Epithelial cell of esophagus (primary cell): ENCODE data around the gene CCDC127.
A peak's percentile ranks its signal among the peaks of the same experiment; 100 is the strongest.
"Not testable (repeated sequence)": the region's sequence is repeated elsewhere in the genome, so short reads cannot be mapped to it uniquely, and the experiment has no call there.

Source experiments
- DNase-seq: peaks from one replicate; pipeline ENCODE4 v3.0.0; 2010; ENCODE audit warnings: low read depth
- H3K4me3 ChIP-seq: 2 replicates; pipeline ENCODE4 v1.5.1; 2011; ENCODE audit warnings: mild to moderate bottlenecking, low read length, control low read depth
- TF ChIP-seq, protein P1 (sequence below): IDR thresholded peaks from 2 replicates; pipeline ENCODE4 v1.5.1; 2011; ENCODE audit warnings: low read depth, mild to moderate bottlenecking, low read length, control low read depth, inconsistent platforms; ENCODE audit not compliant: insufficient read depth; ENCODE audit errors: missing control alignments

The CCDC127 gene

GRCh38 chr5:217494-218456, at the start of gene CCDC127, which contains the start of gene SDHA:
TSS of gene CCDC127 (minus strand) at chr5:218153. CDS start at chr5:216849, 1,304 bp downstream.
TSS of gene SDHA (plus strand) at chr5:218320. CDS start at chr5:218356, 36 bp downstream.
- peak; percentile 87 for DNase-seq
- TF ChIP-seq, protein P1, sequence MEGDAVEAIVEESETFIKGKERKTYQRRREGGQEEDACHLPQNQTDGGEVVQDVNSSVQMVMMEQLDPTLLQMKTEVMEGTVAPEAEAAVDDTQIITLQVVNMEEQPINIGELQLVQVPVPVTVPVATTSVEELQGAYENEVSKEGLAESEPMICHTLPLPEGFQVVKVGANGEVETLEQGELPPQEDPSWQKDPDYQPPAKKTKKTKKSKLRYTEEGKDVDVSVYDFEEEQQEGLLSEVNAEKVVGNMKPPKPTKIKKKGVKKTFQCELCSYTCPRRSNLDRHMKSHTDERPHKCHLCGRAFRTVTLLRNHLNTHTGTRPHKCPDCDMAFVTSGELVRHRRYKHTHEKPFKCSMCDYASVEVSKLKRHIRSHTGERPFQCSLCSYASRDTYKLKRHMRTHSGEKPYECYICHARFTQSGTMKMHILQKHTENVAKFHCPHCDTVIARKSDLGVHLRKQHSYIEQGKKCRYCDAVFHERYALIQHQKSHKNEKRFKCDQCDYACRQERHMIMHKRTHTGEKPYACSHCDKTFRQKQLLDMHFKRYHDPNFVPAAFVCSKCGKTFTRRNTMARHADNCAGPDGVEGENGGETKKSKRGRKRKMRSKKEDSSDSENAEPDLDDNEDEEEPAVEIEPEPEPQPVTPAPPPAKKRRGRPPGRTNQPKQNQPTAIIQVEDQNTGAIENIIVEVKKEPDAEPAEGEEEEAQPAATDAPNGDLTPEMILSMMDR = peak; percentile 14
- peak within 1 kb of the TSS; percentile 72 for H3K4me3 ChIP-seq

- H3K4me3 ChIP-seq = no peak overlapping the region
- DNase-seq = no peak
- TF ChIP-seq, protein P1 = no peak
Observed at GRCh38 chr5:267716-268115, 49.8 kb upstream of the CCDC127 start.

- DNase-seq = peak; percentile 13
Observed at GRCh38 chr5:266311-267026, 48.5 kb upstream of the CCDC127 start.

GRCh38 chr5:264338-264737, 46.4 kb upstream of the CCDC127 start:
- DNase-seq = no peak
- TF ChIP-seq, protein P1 = no peak
- H3K4me3 ChIP-seq = no peak overlapping the region

More at GRCh38 chr5:266311-267026, 48.5 kb upstream of the CCDC127 start:
- not testable (repeated sequence) for H3K4me3 ChIP-seq

- not testable (repeated sequence) for H3K4me3 ChIP-seq
- peak; percentile 60 for DNase-seq
Observed at GRCh38 chr5:263275-263974, 45.5 kb upstream of the CCDC127 start.

DNA sequence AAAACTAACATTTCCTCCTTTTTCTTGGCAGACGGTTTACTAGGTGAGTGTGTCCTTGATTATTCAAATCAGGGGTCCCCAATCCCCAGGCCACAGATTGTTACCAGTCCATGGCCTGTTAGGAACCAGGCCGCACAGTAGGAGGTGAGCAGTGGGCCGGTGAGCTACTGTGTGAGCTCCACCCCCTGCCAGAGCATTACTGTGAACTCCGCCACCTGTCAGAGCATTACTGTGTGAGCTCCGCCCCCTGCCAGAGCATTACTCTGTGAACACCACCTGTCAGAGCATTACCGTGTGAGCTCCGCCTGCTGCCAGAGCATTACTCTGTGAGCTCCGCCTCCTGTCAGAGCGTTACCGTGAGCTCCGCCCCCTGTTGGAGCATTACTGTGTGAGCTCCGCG, 39.2 kb upstream of the CCDC127 start:
- no peak overlapping the region for H3K4me3 ChIP-seq
- TF ChIP-seq, protein P1 = no peak
- DNase-seq = no peak

DNA sequence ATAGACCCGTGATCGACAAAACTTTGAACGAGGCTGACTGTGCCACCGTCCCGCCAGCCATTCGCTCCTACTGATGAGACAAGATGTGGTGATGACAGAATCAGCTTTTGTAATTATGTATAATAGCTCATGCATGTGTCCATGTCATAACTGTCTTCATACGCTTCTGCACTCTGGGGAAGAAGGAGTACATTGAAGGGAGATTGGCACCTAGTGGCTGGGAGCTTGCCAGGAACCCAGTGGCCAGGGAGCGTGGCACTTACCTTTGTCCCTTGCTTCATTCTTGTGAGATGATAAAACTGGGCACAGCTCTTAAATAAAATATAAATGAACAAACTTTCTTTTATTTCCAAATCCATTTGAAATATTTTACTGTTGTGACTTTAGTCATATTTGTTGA, 38.4 kb upstream of the CCDC127 start:
- DNase-seq, H3K4me3 ChIP-seq: not testable (repeated sequence)

GRCh38 chr5:255116-255515, 37.2 kb upstream of the CCDC127 start:
- DNase-seq, H3K4me3 ChIP-seq: not testable (repeated sequence)

- DNase-seq, H3K4me3 ChIP-seq: not testable (repeated sequence)
Observed at GRCh38 chr5:254322-254721, 36.4 kb upstream of the CCDC127 start.
